NCI-H82 treated with DMSO at 0.1 percent for 48 hours (cell line): ENCODE measurements around the gene CTNS.
A peak's percentile ranks its signal among the peaks of the same experiment; 100 is the strongest.

ENCODE experiments used
- DNase-seq: peaks from one replicate; lab custom pipeline; 2025; ENCODE audit not compliant: unreplicated experiment; lab: John Stamatoyannopoulos, UW

The CTNS gene

GRCh38 chr17:3657874-3658783, 21.6 kb downstream of the CTNS start:
- DNase-seq = no peak

GRCh38 chr17:3658784-3659449, 22.4 kb downstream of the CTNS start:
- no peak for DNase-seq

DNA sequence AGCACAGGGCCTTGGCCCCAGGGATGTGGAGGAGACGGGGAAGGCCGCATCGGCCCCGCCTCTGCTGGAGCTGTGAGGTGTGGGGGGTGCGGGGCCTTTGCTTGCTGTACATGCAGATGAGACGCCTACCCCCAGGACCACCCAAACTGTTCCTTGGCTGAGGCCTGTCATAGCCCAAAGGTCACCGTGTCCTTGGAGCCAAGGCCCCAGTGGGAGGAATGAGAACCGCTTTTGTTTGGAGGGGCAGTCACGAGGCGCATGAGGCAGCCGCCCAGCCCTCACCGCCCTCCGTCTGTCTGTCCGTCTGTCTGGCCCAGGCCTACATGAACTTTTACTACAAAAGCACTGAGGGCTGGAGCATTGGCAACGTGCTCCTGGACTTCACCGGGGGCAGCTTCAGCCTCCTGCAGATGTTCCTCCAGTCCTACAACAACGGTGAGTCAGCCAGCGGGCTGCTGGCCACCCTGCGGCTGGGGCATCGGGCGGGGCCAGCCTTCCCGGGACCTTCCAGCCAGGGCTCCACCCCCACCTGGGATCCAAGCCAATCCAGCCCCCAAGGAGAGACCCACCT, 23.1 kb downstream of the CTNS start:
- DNase-seq = no peak

GRCh38 chr17:3660311-3660891, 23.8 kb downstream of the CTNS start:
- DNase-seq = no peak

- no peak for DNase-seq
Measured at GRCh38 chr17:3663102-3664011, 26.8 kb downstream of the CTNS start.

- no peak for DNase-seq
Measured at GRCh38 chr17:3665834-3666233, 29.3 kb downstream of the CTNS start.

DNA sequence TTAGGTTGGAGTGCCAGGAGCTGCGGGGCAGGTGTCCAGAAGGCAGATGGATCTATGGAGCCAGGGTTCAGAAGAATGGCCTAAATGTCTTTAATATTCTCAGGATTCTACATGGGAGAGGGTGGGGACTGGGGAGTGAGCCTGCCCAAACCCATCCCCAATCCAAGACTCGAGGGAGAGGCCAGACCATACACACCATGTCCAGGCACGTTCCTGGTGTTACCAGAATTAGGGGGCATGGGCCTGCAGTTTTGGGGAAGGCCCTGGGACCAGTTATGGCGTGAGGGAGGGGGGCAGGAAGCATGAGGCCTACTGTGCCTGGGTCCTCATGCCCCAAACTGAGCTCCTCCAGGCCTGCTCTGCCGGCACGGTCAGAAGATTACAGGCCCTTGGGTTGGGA, 30.0 kb downstream of the CTNS start:
- DNase-seq = no peak

GRCh38 chr17:3667366-3668278, 31.1 kb downstream of the CTNS start:
- no peak for DNase-seq

DNA sequence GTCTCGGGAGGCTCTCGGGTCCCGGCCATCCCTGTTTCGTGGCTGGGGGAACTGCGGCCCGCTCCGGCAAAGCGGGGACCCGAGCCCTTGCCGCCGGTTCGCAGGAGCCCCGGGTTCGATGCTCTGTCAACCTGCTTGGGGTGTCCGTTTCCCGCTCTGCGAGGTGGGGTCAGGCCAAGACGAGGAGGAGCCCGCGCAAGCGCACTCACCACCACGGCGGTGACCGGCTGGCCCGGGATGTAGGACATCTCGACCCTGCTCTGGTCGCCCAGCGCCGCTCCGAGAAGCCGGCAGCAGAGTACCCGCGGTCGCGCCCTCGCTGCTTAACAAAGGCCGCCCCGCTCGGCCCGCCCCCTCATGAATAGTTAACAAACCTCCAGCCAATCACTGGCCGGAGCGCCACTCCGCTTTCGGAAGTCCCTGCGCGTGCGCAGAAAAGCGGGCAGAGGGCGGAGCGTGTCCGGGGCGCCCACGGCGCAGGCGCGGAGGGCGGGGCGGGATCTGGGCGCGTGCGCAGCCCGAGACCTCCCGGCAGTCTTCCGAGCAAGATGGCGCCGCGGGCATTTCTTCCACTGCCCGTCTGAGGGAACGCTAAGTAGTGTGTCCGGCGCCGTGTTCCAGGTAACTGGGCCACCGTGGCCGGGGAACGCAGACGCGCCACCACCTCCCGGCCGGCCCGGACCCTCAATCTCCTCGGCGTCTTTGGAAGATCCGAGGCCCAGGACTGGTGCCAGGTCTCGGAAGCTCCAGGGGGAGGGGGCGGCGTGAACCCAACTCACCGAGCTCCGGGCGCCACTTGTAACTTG, 31.9 kb downstream of the CTNS start, which contains the start of the genes EMC6 and TAX1BP3:
Gene EMC6, plus strand, starts transcription at position 534 of the 806 bp plus-strand sequence. CDS start 335 bp downstream, outside the sequence.
Gene TAX1BP3, minus strand, starts transcription at position 300 of the 806 bp plus-strand sequence. Its CDS starts 52 bp downstream, at position 248.
- peak; percentile 97 for DNase-seq

DNA sequence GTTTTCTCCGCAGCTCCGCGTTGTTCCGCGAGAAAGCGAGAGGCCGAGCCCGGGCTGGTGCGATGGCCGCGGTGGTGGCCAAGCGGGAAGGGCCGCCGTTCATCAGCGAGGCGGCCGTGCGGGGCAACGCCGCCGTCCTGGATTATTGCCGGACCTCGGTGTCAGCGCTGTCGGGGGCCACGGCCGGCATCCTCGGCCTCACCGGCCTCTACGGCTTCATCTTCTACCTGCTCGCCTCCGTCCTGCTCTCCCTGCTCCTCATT, 32.5 kb downstream of the CTNS start:
- no peak for DNase-seq

DNA sequence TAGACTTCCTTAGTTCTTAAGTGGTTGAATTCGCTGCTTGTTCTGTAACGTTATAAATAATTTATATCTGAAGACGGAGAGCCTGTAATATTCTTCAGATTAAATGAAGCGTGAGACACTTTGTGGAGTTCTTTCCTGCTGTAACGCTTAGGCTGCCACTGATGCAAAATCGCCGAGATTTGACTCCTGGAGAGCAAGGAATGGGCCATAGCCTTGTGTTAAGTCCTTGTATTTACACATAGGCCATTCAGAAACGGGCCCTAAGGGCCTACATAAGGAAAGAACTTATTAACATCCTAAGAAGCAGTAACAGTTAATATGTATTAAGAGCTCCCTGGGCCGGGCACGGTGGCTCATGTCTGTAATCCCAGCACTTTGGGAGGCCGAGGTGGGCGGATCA, 33.0 kb downstream of the CTNS start:
- no peak for DNase-seq

DNA sequence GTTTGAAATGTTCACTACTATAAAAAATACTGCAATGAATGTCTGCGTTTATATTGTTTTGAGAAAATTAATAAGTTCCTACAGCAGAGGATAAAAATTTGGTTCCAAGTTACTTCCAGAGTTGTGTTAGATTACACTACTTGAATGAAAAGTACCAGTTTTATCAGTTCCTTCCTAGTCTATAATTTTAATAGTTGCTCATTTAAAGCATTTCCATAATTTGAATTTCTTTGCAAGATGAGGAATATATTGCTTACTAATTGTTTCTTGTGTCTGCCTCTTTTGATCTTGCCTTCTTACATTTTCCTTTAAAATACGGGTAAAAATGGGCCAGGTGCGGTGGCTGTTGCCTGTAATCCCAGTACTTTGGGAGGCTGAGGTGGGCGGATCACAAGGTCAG, 36.0 kb downstream of the CTNS start:
- no peak for DNase-seq

GRCh38 chr17:3675886-3676285, 39.3 kb downstream of the CTNS start:
- DNase-seq = no peak

DNA sequence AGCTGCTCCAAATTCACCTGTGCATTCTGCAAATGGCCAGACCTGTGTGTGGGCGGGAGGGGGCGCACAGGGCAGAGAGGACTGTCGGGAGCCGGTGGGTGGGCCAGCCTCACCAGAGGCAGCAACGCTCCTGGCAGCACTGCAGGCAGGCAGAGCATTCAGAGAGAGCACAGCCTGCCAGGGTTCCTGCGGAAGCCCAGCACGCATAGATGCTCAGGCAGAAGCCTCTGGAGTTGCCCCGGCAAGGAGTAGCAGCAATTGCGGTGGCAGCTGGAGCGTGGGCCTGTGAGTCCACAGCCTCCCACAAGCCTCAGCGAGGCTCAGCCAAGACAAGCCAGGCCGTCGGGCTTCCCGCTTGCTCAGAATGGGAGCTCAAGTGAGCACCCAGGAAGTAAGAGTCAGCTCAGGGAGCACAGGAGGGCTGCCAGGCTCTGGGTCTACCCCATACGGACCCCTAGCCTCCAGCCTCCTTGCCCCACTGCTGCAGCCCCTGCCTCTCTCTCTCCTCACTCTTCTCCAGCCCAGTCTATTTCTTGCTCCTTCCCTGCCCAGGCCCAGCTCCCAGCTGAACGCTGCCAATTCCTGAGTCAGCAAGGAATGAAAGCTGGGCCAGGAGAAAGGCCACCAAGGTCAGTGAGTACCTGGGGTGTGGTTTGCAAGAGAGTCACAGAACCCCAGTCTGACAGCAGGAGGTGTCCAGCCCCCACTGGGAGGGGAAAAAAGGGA, 41.7 kb downstream of the CTNS start:
- no peak for DNase-seq

DNA sequence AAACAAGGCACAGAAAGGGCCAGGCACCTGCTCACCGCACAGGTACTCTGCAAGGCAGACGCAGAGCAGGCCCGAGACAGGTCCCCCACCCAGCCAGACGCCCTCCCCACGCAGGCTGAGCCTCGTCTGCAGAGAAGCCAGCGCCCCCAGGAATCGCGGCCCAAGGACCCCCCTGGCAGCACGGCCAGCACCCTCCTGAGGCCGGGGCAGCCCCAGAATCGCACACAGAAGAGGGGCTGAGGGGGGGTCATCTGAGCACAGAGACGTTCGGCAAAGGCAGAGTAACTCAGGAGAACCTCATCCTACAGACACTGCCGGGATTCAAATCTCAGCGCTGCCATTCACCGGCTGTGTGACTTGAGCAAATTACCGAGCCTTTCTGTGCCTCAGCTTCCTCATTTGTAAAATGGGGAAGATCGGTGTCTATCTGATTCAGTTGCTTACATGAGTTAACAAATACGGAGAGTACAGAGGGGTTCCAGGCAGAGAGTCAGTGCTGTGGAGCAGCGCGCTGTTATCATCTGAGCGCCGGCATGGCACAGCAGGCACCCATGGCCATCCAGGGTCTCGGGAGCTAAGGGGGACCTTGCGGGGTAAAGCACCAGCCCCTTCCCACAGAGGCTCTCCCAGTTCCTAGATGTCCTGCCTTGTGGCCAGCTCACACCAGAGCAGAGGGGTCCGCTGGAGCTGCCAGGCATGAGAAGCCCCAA, 42.4 kb downstream of the CTNS start:
- DNase-seq = no peak

- no peak for DNase-seq
Measured at GRCh38 chr17:3679531-3680126, 43.1 kb downstream of the CTNS start.

DNA sequence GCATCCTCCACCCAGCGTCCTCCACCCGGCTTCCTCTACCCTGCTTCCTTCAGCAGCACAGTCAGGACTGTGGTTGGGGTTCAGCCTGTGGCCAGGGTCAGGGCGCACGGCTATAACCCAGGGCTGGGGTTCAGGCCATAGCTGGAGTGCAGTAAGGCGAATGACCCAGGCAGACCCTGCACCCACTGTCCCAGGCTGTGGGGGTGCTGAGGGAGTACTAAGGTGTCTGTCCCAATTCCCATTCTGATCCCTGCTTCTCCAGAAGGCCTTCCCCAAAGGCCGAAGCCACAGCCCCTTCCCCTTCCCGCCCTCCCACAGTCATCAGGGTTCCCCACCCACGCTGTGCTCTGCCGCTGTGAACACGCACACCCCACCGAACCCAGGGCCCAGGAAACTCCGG, 44.5 kb downstream of the CTNS start:
- DNase-seq = no peak
